Measurements from ENCODE around the gene PLAGL1. TPM values are rescaled to one million over a fixed set of nuclear protein-coding genes. Genes with fewer than 3 reads are reported as not detected.

Gene PLAGL1
- total RNA-seq, 1 experiment from 2014 or later: 24.3 TPM

DNA sequence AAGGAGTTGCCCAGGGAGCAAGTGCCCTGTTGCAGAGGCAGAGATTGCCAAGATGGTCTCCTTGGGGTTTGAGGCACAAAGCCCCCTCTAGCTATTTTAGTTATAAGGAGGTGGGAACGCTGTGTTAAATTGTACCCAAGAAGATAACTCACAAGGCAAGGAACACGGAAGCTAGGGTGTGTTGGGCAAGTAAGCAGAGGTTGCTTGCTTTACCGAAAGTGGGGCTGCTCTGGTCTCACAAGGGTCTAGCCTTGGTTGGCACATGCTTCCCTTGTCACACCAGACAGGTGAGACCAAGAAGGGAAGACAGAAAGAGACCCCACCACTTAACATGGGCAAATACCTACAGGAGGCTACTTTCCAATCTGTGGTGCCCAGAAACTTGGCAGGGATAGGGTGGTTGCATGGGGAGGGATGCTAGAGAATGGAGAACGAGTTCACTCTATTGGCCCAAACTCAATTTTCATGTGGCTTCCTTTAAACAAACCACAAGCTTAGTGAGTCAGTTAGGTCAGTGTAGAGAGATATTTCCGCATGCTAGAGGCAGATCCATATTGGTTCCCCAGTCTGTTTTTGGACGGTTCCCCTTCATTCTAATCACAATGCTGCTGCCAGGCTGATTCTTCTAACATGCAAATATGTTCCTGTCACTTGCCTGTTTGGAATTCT is 42.4 kb downstream of the PLAGL1 start:
- POLR2A ChIA-PET: no interaction called here
- CTCF ChIA-PET: no interaction called here
- Histone ChIP-seq H3K9me3 (ENCODE audit: control insufficient read depth, insufficient read depth, low read depth, low read length) (no peaks in the 10 kb centered on the region), H3K36me3 (ENCODE audit: control insufficient read depth, insufficient read depth, low read length) (no peaks in the 10 kb centered on the region), H3K4me3 (ENCODE audit: low read depth in 2 of 2, low read length in 2 of 2) (no peak overlapping the region), H3K27me3 (ENCODE audit: control insufficient read depth, insufficient read depth, low read length) (peaks cover 2% of the 10 kb centered on the region; the same call in 1 of the 2 replicates), H3K4me1 (ENCODE audit: control insufficient read depth, insufficient read depth, low read length) (no peaks in the 10 kb centered on the region), H3K27ac (ENCODE audit: low read length) (no peak overlapping the region)
- no TSS peak for BruUV-seq (replicated peaks)
- in situ Hi-C loops (cut with HindIII; ENCODE audit: low pct_unique_long_range_greater_than_20kb, low sequenced_read_pairs): no loop called here
- ATAC-seq: no peak
- no peak for DNase-seq (ENCODE audit: low read depth, low spot score)
- intact Hi-C loops (cut with micrococcal nuclease; ENCODE audit: unreplicated experiment): no loop called here
- TF ChIP-seq, protein P1, sequence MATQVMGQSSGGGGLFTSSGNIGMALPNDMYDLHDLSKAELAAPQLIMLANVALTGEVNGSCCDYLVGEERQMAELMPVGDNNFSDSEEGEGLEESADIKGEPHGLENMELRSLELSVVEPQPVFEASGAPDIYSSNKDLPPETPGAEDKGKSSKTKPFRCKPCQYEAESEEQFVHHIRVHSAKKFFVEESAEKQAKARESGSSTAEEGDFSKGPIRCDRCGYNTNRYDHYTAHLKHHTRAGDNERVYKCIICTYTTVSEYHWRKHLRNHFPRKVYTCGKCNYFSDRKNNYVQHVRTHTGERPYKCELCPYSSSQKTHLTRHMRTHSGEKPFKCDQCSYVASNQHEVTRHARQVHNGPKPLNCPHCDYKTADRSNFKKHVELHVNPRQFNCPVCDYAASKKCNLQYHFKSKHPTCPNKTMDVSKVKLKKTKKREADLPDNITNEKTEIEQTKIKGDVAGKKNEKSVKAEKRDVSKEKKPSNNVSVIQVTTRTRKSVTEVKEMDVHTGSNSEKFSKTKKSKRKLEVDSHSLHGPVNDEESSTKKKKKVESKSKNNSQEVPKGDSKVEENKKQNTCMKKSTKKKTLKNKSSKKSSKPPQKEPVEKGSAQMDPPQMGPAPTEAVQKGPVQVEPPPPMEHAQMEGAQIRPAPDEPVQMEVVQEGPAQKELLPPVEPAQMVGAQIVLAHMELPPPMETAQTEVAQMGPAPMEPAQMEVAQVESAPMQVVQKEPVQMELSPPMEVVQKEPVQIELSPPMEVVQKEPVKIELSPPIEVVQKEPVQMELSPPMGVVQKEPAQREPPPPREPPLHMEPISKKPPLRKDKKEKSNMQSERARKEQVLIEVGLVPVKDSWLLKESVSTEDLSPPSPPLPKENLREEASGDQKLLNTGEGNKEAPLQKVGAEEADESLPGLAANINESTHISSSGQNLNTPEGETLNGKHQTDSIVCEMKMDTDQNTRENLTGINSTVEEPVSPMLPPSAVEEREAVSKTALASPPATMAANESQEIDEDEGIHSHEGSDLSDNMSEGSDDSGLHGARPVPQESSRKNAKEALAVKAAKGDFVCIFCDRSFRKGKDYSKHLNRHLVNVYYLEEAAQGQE (IDR thresholded peaks at IDR 0.05; ENCODE audit: insufficient read depth in 1 of 2, low read depth in 2 of 2, low read length in 1 of 2): no peak
- no peak for TF ChIP-seq TCF7L2 (IDR thresholded peaks at IDR 0.05; ENCODE audit: low read depth, low read length)
- TF ChIP-seq POLR2AphosphoS5 (IDR thresholded peaks at IDR 0.05; ENCODE audit: low read depth, low read length): no peak
- TF ChIP-seq SIN3A (IDR thresholded peaks at IDR 0.05; ENCODE audit: borderline replicate concordance, insufficient read depth, low read depth, low read length): no peak
- TF ChIP-seq, protein P2, sequence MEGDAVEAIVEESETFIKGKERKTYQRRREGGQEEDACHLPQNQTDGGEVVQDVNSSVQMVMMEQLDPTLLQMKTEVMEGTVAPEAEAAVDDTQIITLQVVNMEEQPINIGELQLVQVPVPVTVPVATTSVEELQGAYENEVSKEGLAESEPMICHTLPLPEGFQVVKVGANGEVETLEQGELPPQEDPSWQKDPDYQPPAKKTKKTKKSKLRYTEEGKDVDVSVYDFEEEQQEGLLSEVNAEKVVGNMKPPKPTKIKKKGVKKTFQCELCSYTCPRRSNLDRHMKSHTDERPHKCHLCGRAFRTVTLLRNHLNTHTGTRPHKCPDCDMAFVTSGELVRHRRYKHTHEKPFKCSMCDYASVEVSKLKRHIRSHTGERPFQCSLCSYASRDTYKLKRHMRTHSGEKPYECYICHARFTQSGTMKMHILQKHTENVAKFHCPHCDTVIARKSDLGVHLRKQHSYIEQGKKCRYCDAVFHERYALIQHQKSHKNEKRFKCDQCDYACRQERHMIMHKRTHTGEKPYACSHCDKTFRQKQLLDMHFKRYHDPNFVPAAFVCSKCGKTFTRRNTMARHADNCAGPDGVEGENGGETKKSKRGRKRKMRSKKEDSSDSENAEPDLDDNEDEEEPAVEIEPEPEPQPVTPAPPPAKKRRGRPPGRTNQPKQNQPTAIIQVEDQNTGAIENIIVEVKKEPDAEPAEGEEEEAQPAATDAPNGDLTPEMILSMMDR (IDR thresholded peaks at IDR 0.05): no peak

DNA sequence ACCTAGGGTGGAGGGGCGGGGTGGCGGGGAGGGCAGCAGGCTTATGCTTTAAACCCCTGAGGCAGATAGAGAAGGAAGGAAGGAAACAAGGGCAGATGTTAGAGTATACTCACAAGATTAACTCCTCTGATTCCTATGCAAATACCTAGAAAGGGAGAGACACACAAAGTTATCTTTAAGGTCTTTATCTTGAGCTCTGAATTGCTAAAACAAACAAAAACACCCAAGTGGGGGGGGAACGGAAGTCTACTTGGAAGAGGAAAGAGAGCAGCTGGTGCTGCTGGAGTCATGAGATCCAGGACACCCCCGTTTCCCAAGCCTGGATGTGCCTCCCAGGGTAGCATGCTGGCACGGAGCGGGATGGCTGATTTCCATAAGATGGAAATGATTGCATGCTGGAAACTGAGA is 43.4 kb downstream of the PLAGL1 start:
- POLR2A ChIA-PET: no interaction called here
- Histone ChIP-seq H3K27ac (ENCODE audit: low read length) (no peak overlapping the region), H3K27me3 (ENCODE audit: control insufficient read depth, insufficient read depth, low read length) (peaks cover 2% of the 10 kb centered on the region; the same call in 1 of the 2 replicates), H3K9me3 (ENCODE audit: control insufficient read depth, insufficient read depth, low read depth, low read length) (no peaks in the 10 kb centered on the region), H3K36me3 (ENCODE audit: control insufficient read depth, insufficient read depth, low read length) (no peaks in the 10 kb centered on the region), H3K4me3 (ENCODE audit: low read depth in 2 of 2, low read length in 2 of 2) (no peak overlapping the region), H3K4me1 (ENCODE audit: control insufficient read depth, insufficient read depth, low read length) (no peaks in the 10 kb centered on the region)
- TF ChIP-seq, protein P2 (IDR thresholded peaks at IDR 0.05): no peak
- TF ChIP-seq POLR2AphosphoS5 (IDR thresholded peaks at IDR 0.05; ENCODE audit: low read depth, low read length) (no peak), TCF7L2 (IDR thresholded peaks at IDR 0.05; ENCODE audit: low read depth, low read length) (no peak), SIN3A (IDR thresholded peaks at IDR 0.05; ENCODE audit: borderline replicate concordance, insufficient read depth, low read depth, low read length) (no peak)
- TF ChIP-seq, protein P1 (IDR thresholded peaks at IDR 0.05; ENCODE audit: insufficient read depth in 1 of 2, low read depth in 2 of 2, low read length in 1 of 2): no peak
- no TSS peak for BruUV-seq (replicated peaks)
- in situ Hi-C loops (cut with HindIII; ENCODE audit: low pct_unique_long_range_greater_than_20kb, low sequenced_read_pairs): no loop called here
- intact Hi-C loops (cut with micrococcal nuclease; ENCODE audit: unreplicated experiment): no loop called here
- no peak for ATAC-seq
- no peak for DNase-seq (ENCODE audit: low read depth, low spot score)
- CTCF ChIA-PET: interaction anchor here (0.6 kb wide), 1 partner anchor 20 kb away, joined by 11 read pairs; no protein-coding TSS in a partner anchor
